Caco-2 (cell line): ENCODE measurements around the gene QPRT. TPM values are rescaled to one million over a fixed set of nuclear protein-coding genes. Genes with fewer than 3 reads are reported as not detected.
A peak's percentile ranks its signal among the peaks of the same experiment; 100 is the strongest.
"Not testable (repeated sequence)": the region's sequence is repeated elsewhere in the genome, so short reads cannot be mapped to it uniquely, and the experiment has no call there.

Experiments used
- BruUV-seq: library from RNA; stranded (reverse); fragments of 400-500 nt; replicated peaks from 2 replicates; lab custom pipeline; 2021; lab: Mats Ljungman, UMichigan
- CTCF ChIA-PET: fragments of 300-600 bp; sonication (Branson Sonifier 250); formaldehyde crosslinking; loops from one replicate; lab custom pipeline; 2022; ENCODE audit warnings: antibody characterized with exemption; lab: Charles Lee
- POLR2A ChIA-PET: fragments of 300-600 bp; sonication (Branson Sonifier 250); formaldehyde crosslinking; loops from one replicate; lab custom pipeline; 2022; ENCODE audit warnings: antibody characterized with exemption; lab: Charles Lee
- DNase-seq, 2 experiments: peaks; one replicate each; pipeline versions ENCODE4 v3.0.0 to v3.0.0-alpha.2; 2020 to 2022
- H3K27me3 ChIP-seq: replicated peaks from 2 replicates; pipeline ENCODE4 v1.6.0; 2011; ENCODE audit warnings: low read length; ENCODE audit not compliant: control insufficient read depth, insufficient read depth
- H3K36me3 ChIP-seq: 2 replicates; pipeline ENCODE4 v1.5.1; 2011; ENCODE audit warnings: low read length; ENCODE audit not compliant: control insufficient read depth, insufficient read depth
- H3K4me1 ChIP-seq: fragments of 250-450 bp; sonication (Bioruptor Pico); 2 replicates; pipeline ENCODE4 v1.5.1; 2020; ENCODE audit warnings: mild to moderate bottlenecking
- H3K4me3 ChIP-seq: 2 replicates; pipeline ENCODE4 v1.5.1; 2011; ENCODE audit warnings: low read depth, mild to moderate bottlenecking, control low read depth, low read length
- H3K9me3 ChIP-seq: fragments of 250-450 bp; sonication (Bioruptor Pico); 2 replicates; pipeline ENCODE4 v1.5.1; 2020; ENCODE audit warnings: mild to moderate bottlenecking, moderate library complexity
- H3K27ac Mint-ChIP-seq: one replicate; pipeline ENCODE4 v1.8.0; 2022; ENCODE audit warnings: mixed read lengths; ENCODE audit not compliant: unreplicated experiment
- H3K27me3 Mint-ChIP-seq: one replicate; pipeline ENCODE4 v1.8.0; 2022; ENCODE audit warnings: mixed read lengths; ENCODE audit not compliant: insufficient read depth, unreplicated experiment
- H3K36me3 Mint-ChIP-seq: one replicate; pipeline ENCODE4 v1.8.0; 2022; ENCODE audit warnings: mild to moderate bottlenecking, mixed read lengths; ENCODE audit not compliant: insufficient read depth, unreplicated experiment
- H3K4me1 Mint-ChIP-seq: one replicate; pipeline ENCODE4 v1.8.0; 2022; ENCODE audit warnings: low read depth, mixed read lengths; ENCODE audit not compliant: unreplicated experiment
- H3K4me3 Mint-ChIP-seq: one replicate; pipeline ENCODE4 v1.8.0; 2022; ENCODE audit warnings: mild to moderate bottlenecking, moderate library complexity, mixed read lengths; ENCODE audit not compliant: unreplicated experiment
- H3K9me3 Mint-ChIP-seq: one replicate; pipeline ENCODE4 v1.8.0; 2022; ENCODE audit warnings: mixed read lengths; ENCODE audit not compliant: unreplicated experiment
- intact Hi-C: fragments of 100-400 bp; cut with micrococcal nuclease; formaldehyde crosslinking; loops from one replicate; pipeline ENCODE4 v1.10.0; 2022; ENCODE audit not compliant: unreplicated experiment
- total RNA-seq: library from RNA; stranded (reverse); gene quantifications from 2 replicates; pipeline ENCODE4 v1.2.3, GENCODE V29; 2022
- TF ChIP-seq, protein P1 (sequence below), 2 experiments: fragments of 200-600 bp in 1 of 2; IDR thresholded peaks; 1 replicate in 1 of 2; 2 replicates in 1 of 2; pipeline versions ENCODE4 v1.5.1 to v1.8.0; 2011 to 2022; ENCODE audit warnings: antibody characterized with exemption in 1 of 2, control low read depth in 1 of 2, inconsistent platforms in 1 of 2, low read depth in 1 of 2, low read length in 1 of 2, mild to moderate bottlenecking in 1 of 2, moderate library complexity in 1 of 2; ENCODE audit not compliant: insufficient read depth in 1 of 2, severe bottlenecking in 1 of 2, unreplicated experiment in 1 of 2

QPRT gene
- total RNA-seq, 1 experiment from 2014 or later = 178 TPM

DNA sequence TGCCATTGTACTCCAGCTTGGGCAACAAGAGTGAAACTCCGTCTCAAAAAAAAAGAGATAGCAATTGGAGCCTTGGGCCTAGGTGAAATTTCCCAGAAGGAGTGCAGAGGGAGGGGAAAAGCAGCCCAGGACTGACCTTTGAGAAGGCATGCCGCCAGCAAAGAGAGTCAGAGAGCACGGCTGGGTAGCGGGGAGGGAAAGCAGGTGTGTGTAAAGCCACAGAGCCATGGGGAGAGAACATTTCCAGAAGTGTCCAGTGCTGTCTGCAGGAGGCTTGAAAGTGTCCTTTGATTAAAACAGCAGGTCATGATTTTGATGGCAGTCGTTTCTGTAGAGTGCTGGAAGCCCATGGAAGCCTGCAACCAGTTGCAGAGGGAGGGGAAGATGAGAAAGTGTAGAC is 58.7 kb downstream of the QPRT start:
- H3K9me3 Mint-ChIP-seq = no peaks in the 10 kb centered on the region
- peaks cover 44% of the 10 kb centered on the region for H3K4me1 Mint-ChIP-seq
- Histone ChIP-seq H3K9me3 (no peaks in the 10 kb centered on the region), H3K4me3 (no peak overlapping the region), H3K4me1 (peaks cover 38% of the 10 kb centered on the region), H3K36me3 (no peaks in the 10 kb centered on the region; the same call in none of the 2 replicates), H3K27me3 (no peaks in the 10 kb centered on the region)
- no peaks in the 10 kb centered on the region for H3K36me3 Mint-ChIP-seq
- TF ChIP-seq, protein P1, sequence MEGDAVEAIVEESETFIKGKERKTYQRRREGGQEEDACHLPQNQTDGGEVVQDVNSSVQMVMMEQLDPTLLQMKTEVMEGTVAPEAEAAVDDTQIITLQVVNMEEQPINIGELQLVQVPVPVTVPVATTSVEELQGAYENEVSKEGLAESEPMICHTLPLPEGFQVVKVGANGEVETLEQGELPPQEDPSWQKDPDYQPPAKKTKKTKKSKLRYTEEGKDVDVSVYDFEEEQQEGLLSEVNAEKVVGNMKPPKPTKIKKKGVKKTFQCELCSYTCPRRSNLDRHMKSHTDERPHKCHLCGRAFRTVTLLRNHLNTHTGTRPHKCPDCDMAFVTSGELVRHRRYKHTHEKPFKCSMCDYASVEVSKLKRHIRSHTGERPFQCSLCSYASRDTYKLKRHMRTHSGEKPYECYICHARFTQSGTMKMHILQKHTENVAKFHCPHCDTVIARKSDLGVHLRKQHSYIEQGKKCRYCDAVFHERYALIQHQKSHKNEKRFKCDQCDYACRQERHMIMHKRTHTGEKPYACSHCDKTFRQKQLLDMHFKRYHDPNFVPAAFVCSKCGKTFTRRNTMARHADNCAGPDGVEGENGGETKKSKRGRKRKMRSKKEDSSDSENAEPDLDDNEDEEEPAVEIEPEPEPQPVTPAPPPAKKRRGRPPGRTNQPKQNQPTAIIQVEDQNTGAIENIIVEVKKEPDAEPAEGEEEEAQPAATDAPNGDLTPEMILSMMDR (IDR thresholded peaks at IDR 0.05; ENCODE audit: insufficient read depth in 1 of 2, low read depth in 1 of 2, low read length in 1 of 2, severe bottlenecking in 1 of 2, unreplicated experiment in 1 of 2) = no peak
- no peaks in the 10 kb centered on the region for H3K27me3 Mint-ChIP-seq
- no TSS peak for BruUV-seq
- intact Hi-C loops = no loop called here
- DNase-seq = no peak
- no peak overlapping the region for H3K4me3 Mint-ChIP-seq
- CTCF ChIA-PET = no interaction called here
- POLR2A ChIA-PET = no interaction called here
- no peak overlapping the region for H3K27ac Mint-ChIP-seq

DNA sequence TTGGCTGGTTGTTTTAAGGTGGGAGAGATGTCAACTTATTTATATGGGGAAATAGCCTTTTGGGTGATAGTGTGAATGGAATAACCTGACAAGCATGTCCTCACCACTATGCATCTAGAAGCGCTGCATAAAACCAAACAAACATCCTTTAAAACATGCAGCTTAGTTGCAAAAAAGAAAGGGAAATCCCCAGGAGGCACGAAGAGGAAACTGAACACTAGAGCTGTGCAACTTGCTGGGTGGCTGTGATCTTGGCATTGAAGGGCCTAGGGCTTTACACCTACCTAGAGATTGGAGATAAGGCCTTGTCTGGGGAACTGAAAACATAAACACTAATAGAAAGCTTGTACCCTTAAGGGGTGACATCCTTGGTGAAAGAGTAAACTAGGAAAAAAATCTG is 59.5 kb downstream of the QPRT start:
- no peaks in the 10 kb centered on the region for H3K27me3 Mint-ChIP-seq
- intact Hi-C loops = no loop called here
- no peaks in the 10 kb centered on the region for H3K36me3 Mint-ChIP-seq
- H3K9me3 Mint-ChIP-seq = no peaks in the 10 kb centered on the region
- no peak overlapping the region for H3K4me3 Mint-ChIP-seq
- H3K9me3 ChIP-seq = no peaks in the 10 kb centered on the region
- peaks cover 44% of the 10 kb centered on the region for H3K4me1 Mint-ChIP-seq
- H3K36me3 ChIP-seq = no peaks in the 10 kb centered on the region; the same call in none of the 2 replicates
- BruUV-seq = no TSS peak
- TF ChIP-seq, protein P1 (IDR thresholded peaks at IDR 0.05; ENCODE audit: insufficient read depth in 1 of 2, low read depth in 1 of 2, low read length in 1 of 2, severe bottlenecking in 1 of 2, unreplicated experiment in 1 of 2) = no peak
- H3K27ac Mint-ChIP-seq = no peak overlapping the region
- POLR2A ChIA-PET = no interaction called here
- CTCF ChIA-PET = interaction anchor here (1.1 kb wide), 1 partner anchor 44 kb away, joined by 3 read pairs; no protein-coding TSS in a partner anchor
- no peak overlapping the region for H3K4me3 ChIP-seq
- H3K4me1 ChIP-seq = peaks cover 38% of the 10 kb centered on the region
- no peak for DNase-seq
- no peaks in the 10 kb centered on the region for H3K27me3 ChIP-seq

DNA sequence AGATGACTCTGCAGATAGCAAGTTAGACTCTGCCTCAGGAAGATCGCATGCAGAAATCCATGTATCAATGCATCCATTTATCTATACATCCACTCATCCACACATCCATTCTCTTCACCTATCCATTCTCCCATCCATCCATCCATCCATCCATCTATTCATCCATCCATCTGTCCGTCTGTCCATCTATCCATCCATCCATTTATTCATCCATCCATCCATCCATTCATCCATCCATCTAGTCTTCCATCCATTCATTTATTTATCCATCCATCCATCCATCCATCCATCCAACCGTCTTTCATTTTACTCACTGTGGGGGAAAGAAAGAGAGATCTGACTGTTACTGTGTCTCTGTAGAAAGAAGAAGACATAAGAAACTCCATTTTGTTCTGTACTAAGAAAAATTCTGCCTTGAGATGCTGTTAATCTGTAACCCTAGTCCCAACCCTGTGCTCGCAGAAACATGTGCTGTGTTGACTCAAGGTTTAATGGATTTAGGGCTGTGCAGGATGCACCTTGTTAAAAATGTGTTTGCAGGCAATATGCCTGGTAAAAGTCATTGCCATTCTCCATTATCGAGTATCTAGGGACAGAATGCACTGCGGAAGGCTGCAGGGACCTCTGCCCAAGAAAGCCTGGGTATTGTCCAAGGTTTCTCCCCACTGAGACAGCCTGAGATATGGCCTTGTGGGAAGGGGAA is 61.1 kb downstream of the QPRT start:
- intact Hi-C loops = loop anchor here (1.0 kb wide), 2 partner anchors 16 to 50 kb away; partner anchors contain the start of gene KIF22
- H3K27me3 ChIP-seq, H3K9me3 Mint-ChIP-seq, CTCF ChIA-PET, H3K36me3 ChIP-seq, BruUV-seq, H3K36me3 Mint-ChIP-seq, POLR2A ChIA-PET, H3K9me3 ChIP-seq, H3K27me3 Mint-ChIP-seq: not testable (repeated sequence)
- H3K4me1 Mint-ChIP-seq = peaks cover 44% of the 10 kb centered on the region
- H3K4me1 ChIP-seq = peaks cover 38% of the 10 kb centered on the region
- peak overlapping the region; percentile 16 for H3K27ac Mint-ChIP-seq
- DNase-seq = peak; percentile 55 to 64
- peak overlapping the region; percentile 39 for H3K4me3 Mint-ChIP-seq
- peak overlapping the region; percentile 13; the same call in 1 of the 2 replicates for H3K4me3 ChIP-seq

DNA sequence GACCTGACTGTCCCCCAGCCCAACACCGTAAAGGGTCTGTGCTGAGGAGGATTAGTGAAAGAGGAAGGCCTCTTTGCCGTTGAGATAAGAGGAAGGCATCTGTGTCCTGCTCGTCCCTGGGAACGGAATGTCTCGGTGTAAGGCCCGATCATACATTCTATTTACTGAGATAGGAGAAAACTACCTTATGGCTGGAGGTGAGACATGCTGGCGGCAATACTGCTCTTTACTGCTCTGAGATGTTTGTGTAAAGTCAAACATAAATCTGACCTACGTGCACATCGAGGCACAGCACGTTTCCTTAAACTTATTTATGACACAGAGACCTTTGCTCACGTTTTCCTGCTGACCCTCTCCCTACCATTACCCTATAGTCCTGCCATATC is 61.6 kb downstream of the QPRT start:
- H3K9me3 Mint-ChIP-seq, H3K27me3 Mint-ChIP-seq, H3K27me3 ChIP-seq, POLR2A ChIA-PET, BruUV-seq, H3K36me3 Mint-ChIP-seq, H3K4me3 ChIP-seq, H3K36me3 ChIP-seq, H3K9me3 ChIP-seq, CTCF ChIA-PET: not testable (repeated sequence)
- H3K4me1 ChIP-seq = peaks cover 38% of the 10 kb centered on the region
- Mint-ChIP-seq H3K4me1 (peaks cover 42% of the 10 kb centered on the region), H3K4me3 (peak overlapping the region; percentile 39), H3K27ac (peak overlapping the region; percentile 16)
- peak; percentile 44 to 72 for DNase-seq
- intact Hi-C loops = loop anchor here (1.0 kb wide), 2 partner anchors 16 to 50 kb away; partner anchors contain the start of gene KIF22
